Mucosa of gallbladder (tissue), 1 donor: Measurements from ENCODE around the gene GRP. TPM values are rescaled to one million over a fixed set of nuclear protein-coding genes. Genes with fewer than 3 reads are reported as not detected.

ENCODE experiments used
- DNase-seq: peaks from one replicate; pipeline ENCODE4 v3.0.0-alpha.2; 2020; ENCODE audit warnings: low spot score
- total RNA-seq: library from RNA; stranded (reverse); gene quantifications from one replicate; pipeline ENCODE4 v1.2.1, GENCODE V29; 2021
- donor health status: DM: no; HTN: no; CAD: no.

Gene GRP
- not detected for total RNA-seq

GRCh38 chr18:59219672-59220163, at the start of gene GRP:
GRP (plus strand) TSS chr18:59220158; CDS start chr18:59220266, 108 bp downstream.
- no peak for DNase-seq

DNA sequence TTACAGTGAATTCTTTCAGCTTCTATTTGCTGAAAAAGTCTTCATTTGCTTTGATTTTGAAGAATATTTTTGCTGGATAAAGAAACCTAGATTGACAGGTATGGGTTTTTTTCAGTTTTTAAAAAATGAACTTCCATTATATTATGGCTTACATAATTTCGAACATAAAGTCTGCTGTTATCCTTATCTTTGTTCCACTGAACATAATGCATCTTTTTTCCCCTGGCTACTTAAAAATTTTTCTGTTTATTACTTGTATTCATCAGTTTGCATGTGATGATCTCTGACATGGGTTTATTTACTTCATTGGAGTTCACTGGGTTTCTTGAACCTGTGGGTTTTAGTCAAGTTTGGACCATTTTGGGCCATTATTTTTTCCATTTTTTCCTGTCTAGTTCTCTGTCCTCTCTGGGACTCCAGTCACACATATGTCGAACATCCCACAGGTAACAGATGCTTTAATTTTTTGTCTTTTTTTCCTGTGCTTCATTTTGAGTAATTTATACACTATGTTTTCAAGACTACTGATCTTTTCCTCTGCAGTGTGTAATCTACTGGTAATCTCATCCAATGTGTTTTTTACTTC, 47.2 kb upstream of the GRP start:
- DNase-seq = no peak

GRCh38 chr18:59177485-59177884, 42.5 kb upstream of the GRP start:
- DNase-seq = no peak

GRCh38 chr18:59180150-59180845, 39.7 kb upstream of the GRP start:
- no peak for DNase-seq

DNA sequence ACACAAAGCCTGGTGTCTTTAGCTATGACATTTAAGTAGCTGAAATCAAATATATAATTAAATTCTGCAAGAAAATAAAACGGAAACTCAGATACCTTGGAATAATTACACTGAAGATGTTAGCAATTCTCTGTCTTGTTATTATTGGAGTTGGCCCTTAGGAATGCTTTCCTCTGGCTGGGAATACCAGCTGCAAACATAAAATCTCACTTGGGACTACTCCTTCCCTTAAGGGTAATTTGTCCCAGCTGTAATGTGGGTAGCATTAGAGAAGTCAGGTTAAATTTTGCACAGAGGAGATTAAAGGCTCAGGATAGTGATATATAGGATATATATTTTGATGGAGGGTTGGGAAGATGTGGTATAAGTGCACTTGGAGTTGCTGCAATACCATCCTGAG, 37.3 kb upstream of the GRP start:
- DNase-seq = no peak

DNA sequence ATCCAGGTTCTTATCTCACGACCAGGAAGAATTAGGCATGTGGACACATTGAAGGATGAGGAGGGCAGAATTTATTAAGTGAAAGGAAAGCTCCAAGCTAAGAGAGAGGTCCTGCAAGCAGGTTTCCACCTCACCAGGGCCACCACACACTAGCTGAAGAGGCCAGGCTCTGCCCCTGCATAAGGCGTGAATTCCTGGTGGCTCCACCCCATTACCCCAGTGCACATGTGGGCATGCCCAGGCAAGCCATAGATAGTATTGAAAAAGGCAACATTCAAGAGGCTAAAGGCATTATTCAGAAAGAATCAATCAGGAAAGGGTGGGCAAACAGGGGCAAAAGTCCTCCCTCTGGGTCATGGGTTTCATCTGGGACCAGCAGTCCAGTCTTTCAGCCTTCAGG, 30.9 kb upstream of the GRP start:
- no peak for DNase-seq

GRCh38 chr18:59189746-59190145, 30.2 kb upstream of the GRP start:
- DNase-seq = no peak

GRCh38 chr18:59196161-59196725, 23.7 kb upstream of the GRP start:
- DNase-seq = no peak

- no peak for DNase-seq
These were observed 22.3 kb upstream of the GRP start for GRCh38 chr18:59197636-59198035.

DNA sequence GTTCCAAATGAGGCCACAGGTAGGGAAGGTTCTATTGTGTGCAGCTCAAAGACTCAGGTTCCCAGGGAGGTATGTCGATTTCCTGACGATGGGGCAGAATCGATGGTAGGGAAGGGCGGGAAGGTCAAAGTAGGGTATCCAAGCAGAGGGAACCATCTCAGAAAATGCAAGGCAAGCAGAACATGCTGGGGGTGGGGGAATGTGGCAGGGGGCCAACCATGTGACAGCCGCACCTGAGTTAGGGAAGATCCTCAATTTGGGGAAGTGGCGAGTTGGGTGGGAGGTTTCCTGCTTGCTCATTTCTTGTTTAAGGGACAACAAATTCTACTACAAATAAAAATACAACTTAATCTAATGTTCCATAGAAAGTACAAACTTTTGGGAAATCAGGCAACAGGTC, 21.7 kb upstream of the GRP start:
- no peak for DNase-seq

GRCh38 chr18:59200787-59201186, 19.2 kb upstream of the GRP start:
- no peak for DNase-seq

DNA sequence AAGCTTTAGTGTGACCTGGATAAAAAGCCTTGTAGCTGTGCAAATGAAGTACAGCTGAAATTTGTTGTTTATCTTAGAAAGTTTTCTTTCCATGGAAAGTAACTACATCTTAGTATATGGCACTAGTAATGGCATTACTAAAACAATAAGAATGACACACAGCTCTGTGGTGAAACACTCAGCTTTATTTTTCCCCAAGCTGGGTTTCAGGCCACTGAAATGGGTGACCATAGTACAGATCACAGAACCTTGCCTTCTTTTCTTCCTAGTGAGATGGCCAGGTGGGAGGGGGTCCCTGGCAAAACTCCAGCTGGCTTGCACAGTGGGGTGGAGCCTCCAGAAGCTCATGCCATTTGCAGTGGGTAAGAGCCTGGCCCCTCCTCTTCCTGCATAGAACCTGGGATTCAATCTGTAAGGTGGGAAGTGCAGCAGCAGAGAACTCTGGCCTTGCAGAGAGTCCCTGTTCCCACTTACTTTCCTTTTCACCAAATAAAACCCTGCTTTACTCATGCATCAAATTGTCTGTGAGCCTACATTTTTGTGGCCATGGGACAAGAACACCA, 17.6 kb upstream of the GRP start:
- DNase-seq = no peak

DNA sequence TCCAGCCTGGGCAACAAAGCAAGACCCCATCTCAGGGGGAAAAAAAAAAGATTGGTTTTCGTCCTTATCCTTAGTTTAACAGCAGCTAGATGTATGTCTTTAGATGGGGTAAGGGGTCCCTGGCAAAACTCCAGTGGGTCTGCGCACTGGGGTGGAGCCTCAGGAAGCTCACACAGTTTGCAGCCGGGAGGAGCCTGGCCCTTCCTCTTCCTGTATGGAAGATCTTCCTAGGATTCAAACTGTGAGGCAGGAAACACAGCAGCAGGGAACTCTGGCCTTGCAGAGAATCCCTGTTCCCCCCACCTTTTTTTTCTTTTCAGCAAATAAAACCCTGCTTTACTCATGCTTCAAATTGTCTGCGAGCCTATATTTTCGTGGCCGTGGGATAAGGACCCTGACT, 12.5 kb upstream of the GRP start:
- no peak for DNase-seq

- DNase-seq = no peak
These were observed 11.3 kb upstream of the GRP start for GRCh38 chr18:59208602-59209125.

DNA sequence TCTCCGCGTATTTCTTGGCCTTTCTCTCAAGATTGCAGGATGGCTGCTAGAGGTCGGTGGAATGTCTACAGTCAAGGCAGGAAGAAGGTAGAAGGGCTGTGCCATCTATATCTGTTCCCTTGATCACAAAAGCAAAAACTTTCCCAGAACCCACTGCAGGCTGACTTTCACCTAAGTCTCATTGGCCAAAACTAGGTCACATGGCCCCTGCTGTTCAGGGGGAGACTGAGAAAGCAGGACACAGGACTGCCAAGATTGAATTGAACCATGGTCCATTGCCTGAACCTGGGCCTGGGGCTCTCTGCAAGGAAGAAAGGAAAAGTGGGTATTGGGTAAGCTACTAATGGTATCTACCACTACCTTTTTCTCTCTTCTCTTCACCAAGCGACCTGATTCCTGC, 9.7 kb upstream of the GRP start:
- no peak for DNase-seq

DNA sequence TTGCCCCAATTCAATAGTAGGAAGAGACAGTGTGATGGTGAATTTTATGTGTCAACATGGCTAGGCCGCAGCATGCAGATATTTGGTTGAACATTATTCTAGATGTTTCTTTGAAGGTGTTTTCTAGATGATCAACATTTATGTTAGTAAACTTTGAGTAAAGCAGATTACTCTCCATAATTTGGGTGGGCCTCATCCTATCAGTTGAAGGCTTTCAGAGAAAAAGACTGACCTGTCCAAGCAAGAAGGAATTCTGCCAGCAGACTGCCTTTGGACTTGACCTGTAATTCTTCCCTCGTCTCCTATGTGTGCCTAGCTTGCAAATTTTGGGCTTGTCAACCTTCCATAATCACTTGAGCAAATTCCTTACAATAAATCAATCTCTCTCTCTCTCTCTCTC, 8.3 kb upstream of the GRP start:
- DNase-seq = no peak

DNA sequence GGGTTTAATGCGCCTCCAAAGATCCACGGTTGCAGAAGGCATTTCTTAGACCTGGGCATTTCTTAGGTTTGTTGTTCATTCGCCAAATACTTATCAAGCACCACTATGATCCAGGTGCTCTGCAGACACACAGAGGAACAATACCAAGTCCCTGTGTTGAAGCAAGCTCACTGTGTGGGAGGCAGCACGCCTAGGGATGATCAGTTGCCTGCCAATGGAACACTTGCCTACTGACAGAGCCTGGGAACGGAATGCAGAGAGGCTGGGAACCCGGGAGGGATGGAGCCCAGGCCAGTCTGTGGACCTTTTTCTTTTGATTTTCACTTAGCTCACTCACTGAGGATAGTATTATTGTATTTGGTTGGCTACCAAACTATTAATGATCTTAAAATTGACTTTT, 1.9 kb upstream of the GRP start:
- no peak for DNase-seq

- no peak for DNase-seq
These were observed 316 bp downstream of the GRP start for GRCh38 chr18:59220164-59220783.

- DNase-seq = no peak
These were observed 1.1 kb downstream of the GRP start for GRCh38 chr18:59220784-59221765.

- DNase-seq = no peak
These were observed 2.4 kb downstream of the GRP start for GRCh38 chr18:59222341-59222740.

DNA sequence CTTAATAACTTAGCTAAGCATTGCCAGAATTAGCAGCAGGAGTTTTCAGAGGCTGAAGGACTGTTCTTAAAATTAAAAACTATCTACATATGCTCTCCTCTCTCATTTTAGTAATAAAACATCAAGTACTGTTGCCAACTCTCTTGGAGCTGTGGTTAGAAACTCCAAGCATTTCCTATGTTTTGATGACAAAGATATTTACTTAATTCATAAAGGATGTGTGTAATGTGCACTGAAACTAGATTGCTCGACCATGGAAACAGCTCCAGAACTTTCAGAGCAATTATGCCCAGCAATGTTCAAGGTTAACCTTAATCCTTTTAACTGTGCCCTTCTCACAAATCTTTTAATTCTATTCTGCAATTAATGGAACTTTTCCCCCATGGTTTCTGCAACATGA, 8.4 kb downstream of the GRP start:
- DNase-seq = no peak
